HG03108 (cell line): ENCODE measurements around the gene SCAPER.
"Not testable (repeated sequence)": the region's sequence is repeated elsewhere in the genome, so short reads cannot be mapped to it uniquely, and the experiment has no call there.

ENCODE experiments used
- ATAC-seq: cut with Tn5 transposase; IDR thresholded peaks from one replicate; pipeline ENCODE4 v1.9.1; 2021; ENCODE audit warnings: moderate library complexity; ENCODE audit not compliant: unreplicated experiment

SCAPER gene

GRCh38 chr15:76861815-76862397, 43.2 kb downstream of the SCAPER start:
- ATAC-seq = no peak

GRCh38 chr15:76860201-76860600, 44.9 kb downstream of the SCAPER start:
- no peak for ATAC-seq

GRCh38 chr15:76850367-76850766, 54.8 kb downstream of the SCAPER start:
- not testable (repeated sequence) for ATAC-seq

- ATAC-seq = no peak
Measured at GRCh38 chr15:76846782-76847181, 58.4 kb downstream of the SCAPER start.

- ATAC-seq = no peak
Measured at GRCh38 chr15:76844096-76844495, 61.0 kb downstream of the SCAPER start.

- no peak for ATAC-seq
Measured at GRCh38 chr15:76843269-76843668, 61.9 kb downstream of the SCAPER start.

- no peak for ATAC-seq
Measured at GRCh38 chr15:76840830-76841460, 64.2 kb downstream of the SCAPER start.

GRCh38 chr15:76839173-76839572, 66.0 kb downstream of the SCAPER start:
- no peak for ATAC-seq

- no peak for ATAC-seq
Measured at GRCh38 chr15:76837474-76837873, 67.7 kb downstream of the SCAPER start.

GRCh38 chr15:76829939-76830338, 75.2 kb downstream of the SCAPER start:
- ATAC-seq = no peak

GRCh38 chr15:76823890-76824289, 81.2 kb downstream of the SCAPER start:
- no peak for ATAC-seq

- no peak for ATAC-seq
Measured at GRCh38 chr15:76823303-76823702, 81.8 kb downstream of the SCAPER start.

GRCh38 chr15:76818926-76819325, 86.2 kb downstream of the SCAPER start:
- not testable (repeated sequence) for ATAC-seq

- no peak for ATAC-seq
Measured at GRCh38 chr15:76815421-76815820, 89.7 kb downstream of the SCAPER start.

GRCh38 chr15:76812381-76812780, 92.8 kb downstream of the SCAPER start:
- ATAC-seq = no peak

- ATAC-seq = no peak
Measured at GRCh38 chr15:76809412-76810103, 95.6 kb downstream of the SCAPER start.

- no peak for ATAC-seq
Measured at GRCh38 chr15:76803049-76803571, 102.0 kb downstream of the SCAPER start.

GRCh38 chr15:76802411-76802810, 102.7 kb downstream of the SCAPER start:
- ATAC-seq = no peak

- no peak for ATAC-seq
Measured at GRCh38 chr15:76799760-76800159, 105.4 kb downstream of the SCAPER start.

- no peak for ATAC-seq
Measured at GRCh38 chr15:76795217-76795616, 109.9 kb downstream of the SCAPER start.

GRCh38 chr15:76793162-76793561, 112.0 kb downstream of the SCAPER start:
- no peak for ATAC-seq

GRCh38 chr15:76791511-76791910, 113.6 kb downstream of the SCAPER start:
- ATAC-seq = no peak
